Activated naive CD4-positive, alpha-beta T cell treated with anti-CD3 and anti-CD28 coated beads, Interleukin-2, amount 10 ng/mL, durations not matched to agents 7 days and 5 days (primary cell): ENCODE data around the gene SAAL1.
A peak's percentile ranks its signal among the peaks of the same experiment; 100 is the strongest.

Experiments
- CTCF ChIA-PET: fragments of 350-600 bp; sonication (Branson Sonifier 250); formaldehyde crosslinking; loops from one replicate; lab custom pipeline; 2021; ENCODE audit warnings: antibody characterized with exemption; lab: Charles Lee
- DNase-seq: peaks from one replicate; pipeline ENCODE4 v3.0.0-alpha.2; 2020
- H3K27ac Mint-ChIP-seq: one replicate; pipeline ENCODE4 v1.8.0; 2021; ENCODE audit warnings: mild to moderate bottlenecking, moderate library complexity, mixed read lengths
- H3K27me3 Mint-ChIP-seq: one replicate; pipeline ENCODE4 v1.8.0; 2021; ENCODE audit warnings: mild to moderate bottlenecking, mixed read lengths
- H3K36me3 Mint-ChIP-seq: one replicate; pipeline ENCODE4 v1.8.0; 2021; ENCODE audit warnings: mixed read lengths
- H3K4me1 Mint-ChIP-seq: one replicate; pipeline ENCODE4 v1.8.0; 2021; ENCODE audit warnings: mixed read lengths
- H3K4me3 Mint-ChIP-seq: one replicate; pipeline ENCODE4 v1.8.0; 2021; ENCODE audit warnings: mild to moderate bottlenecking, moderate library complexity, mixed read lengths
- H3K9me3 Mint-ChIP-seq: one replicate; pipeline ENCODE4 v1.8.0; 2021; ENCODE audit warnings: mixed read lengths

The SAAL1 gene

GRCh38 chr11:18106688-18107087, 806 bp upstream of the SAAL1 start:
- peaks cover 16% of the 10 kb centered on the region for H3K36me3 Mint-ChIP-seq
- CTCF ChIA-PET, result interaction anchor here (0.6 to 3.7 kb wide), 16 partner anchors 9 to 375 kb away, joined by 3 to 27 read pairs (median 4); no protein-coding TSS in a partner anchor

GRCh38 chr11:18105086-18105801, 638 bp downstream of the SAAL1 start:
- H3K4me1 Mint-ChIP-seq, result peaks cover 22% of the 10 kb centered on the region
- peak overlapping the region; percentile 91 for H3K4me3 Mint-ChIP-seq
- peaks cover 22% of the 10 kb centered on the region for H3K36me3 Mint-ChIP-seq
- no peaks in the 10 kb centered on the region for H3K9me3 Mint-ChIP-seq
- peak overlapping the region; percentile 81 for H3K27ac Mint-ChIP-seq
- CTCF ChIA-PET, result interaction anchor here (0.6 to 3.7 kb wide), 9 partner anchors 11 to 655 kb away, joined by 3 to 27 read pairs (median 5); no protein-coding TSS in a partner anchor
- H3K27me3 Mint-ChIP-seq, result peaks cover 7% of the 10 kb centered on the region
- DNase-seq, result no peak

More at GRCh38 chr11:18106688-18107087, 806 bp upstream of the SAAL1 start:
- peak overlapping the region; percentile 1 for H3K4me3 Mint-ChIP-seq
- no peak for DNase-seq
- H3K9me3 Mint-ChIP-seq, result no peaks in the 10 kb centered on the region
- H3K27me3 Mint-ChIP-seq, result peaks cover 15% of the 10 kb centered on the region
- peaks cover 17% of the 10 kb centered on the region for H3K4me1 Mint-ChIP-seq
- no peak overlapping the region for H3K27ac Mint-ChIP-seq

GRCh38 chr11:18100926-18101656, 4.8 kb downstream of the SAAL1 start:
- H3K4me1 Mint-ChIP-seq, result peaks cover 24% of the 10 kb centered on the region
- no peak overlapping the region for H3K27ac Mint-ChIP-seq
- H3K27me3 Mint-ChIP-seq, result peaks cover 3% of the 10 kb centered on the region
- no peaks in the 10 kb centered on the region for H3K9me3 Mint-ChIP-seq
- no peak overlapping the region for H3K4me3 Mint-ChIP-seq
- H3K36me3 Mint-ChIP-seq, result peaks cover 26% of the 10 kb centered on the region
- CTCF ChIA-PET, result no interaction called here
- DNase-seq, result no peak

GRCh38 chr11:18093959-18094358, 11.9 kb downstream of the SAAL1 start:
- no peaks in the 10 kb centered on the region for H3K9me3 Mint-ChIP-seq
- no peak overlapping the region for H3K4me3 Mint-ChIP-seq
- CTCF ChIA-PET, result interaction anchor here (0.7 to 1.6 kb wide), 4 partner anchors 10 to 22 kb away, joined by 3 to 6 read pairs (median 4); partner anchors contain the start of gene SAAL1
- no peak for DNase-seq
- H3K27ac Mint-ChIP-seq, result no peak overlapping the region
- H3K36me3 Mint-ChIP-seq, result peaks cover 41% of the 10 kb centered on the region
- H3K27me3 Mint-ChIP-seq, result no peaks in the 10 kb centered on the region
- peaks cover 4% of the 10 kb centered on the region for H3K4me1 Mint-ChIP-seq

- no peak for DNase-seq
Observed at GRCh38 chr11:18091731-18092130, 14.2 kb downstream of the SAAL1 start.

GRCh38 chr11:18088966-18089365, 16.9 kb downstream of the SAAL1 start:
- Mint-ChIP-seq H3K36me3 (peaks cover 45% of the 10 kb centered on the region), H3K27me3 (no peaks in the 10 kb centered on the region), H3K4me3 (no peak overlapping the region), H3K4me1 (no peaks in the 10 kb centered on the region), H3K27ac (no peak overlapping the region), H3K9me3 (no peaks in the 10 kb centered on the region)
- DNase-seq, result no peak
- CTCF ChIA-PET, result no interaction called here

More at GRCh38 chr11:18091731-18092130, 14.2 kb downstream of the SAAL1 start:
- H3K4me3 Mint-ChIP-seq, result no peak overlapping the region
- CTCF ChIA-PET, result interaction anchor here (1.6 kb wide), 1 partner anchor 15 kb away, joined by 6 read pairs; the partner anchor contains the start of gene SAAL1
- H3K27ac Mint-ChIP-seq, result no peak overlapping the region
- no peaks in the 10 kb centered on the region for H3K27me3 Mint-ChIP-seq
- no peaks in the 10 kb centered on the region for H3K4me1 Mint-ChIP-seq
- no peaks in the 10 kb centered on the region for H3K9me3 Mint-ChIP-seq
- H3K36me3 Mint-ChIP-seq, result peaks cover 49% of the 10 kb centered on the region

GRCh38 chr11:18088366-18088765, 17.5 kb downstream of the SAAL1 start:
- Mint-ChIP-seq H3K27ac (no peak overlapping the region), H3K27me3 (no peaks in the 10 kb centered on the region), H3K4me3 (no peak overlapping the region), H3K4me1 (no peaks in the 10 kb centered on the region), H3K9me3 (no peaks in the 10 kb centered on the region), H3K36me3 (peaks cover 43% of the 10 kb centered on the region)
- CTCF ChIA-PET, result interaction anchor here (0.8 kb wide), 1 partner anchor 10 kb away, joined by 3 read pairs; no protein-coding TSS in a partner anchor
- no peak for DNase-seq

GRCh38 chr11:18081551-18081950, 24.3 kb downstream of the SAAL1 start:
- H3K27ac Mint-ChIP-seq, result no peak overlapping the region
- CTCF ChIA-PET, result no interaction called here
- H3K9me3 Mint-ChIP-seq, result no peaks in the 10 kb centered on the region

GRCh38 chr11:18080451-18080850, 25.4 kb downstream of the SAAL1 start:
- Mint-ChIP-seq H3K9me3 (no peaks in the 10 kb centered on the region), H3K36me3 (peaks cover 35% of the 10 kb centered on the region), H3K27me3 (no peaks in the 10 kb centered on the region), H3K4me1 (no peaks in the 10 kb centered on the region), H3K27ac (no peak overlapping the region), H3K4me3 (no peak overlapping the region)
- CTCF ChIA-PET, result no interaction called here
- DNase-seq, result no peak

More at GRCh38 chr11:18081551-18081950, 24.3 kb downstream of the SAAL1 start:
- peaks cover 35% of the 10 kb centered on the region for H3K36me3 Mint-ChIP-seq
- no peaks in the 10 kb centered on the region for H3K4me1 Mint-ChIP-seq
- H3K4me3 Mint-ChIP-seq, result no peak overlapping the region
- DNase-seq, result no peak
- no peaks in the 10 kb centered on the region for H3K27me3 Mint-ChIP-seq

- Mint-ChIP-seq H3K36me3 (peaks cover 31% of the 10 kb centered on the region), H3K9me3 (no peaks in the 10 kb centered on the region), H3K4me1 (no peaks in the 10 kb centered on the region), H3K27me3 (no peaks in the 10 kb centered on the region), H3K27ac (no peak overlapping the region), H3K4me3 (no peak overlapping the region)
- CTCF ChIA-PET, result no interaction called here
- DNase-seq, result no peak
Observed at GRCh38 chr11:18078909-18079308, 27.0 kb downstream of the SAAL1 start.

GRCh38 chr11:18075444-18075843, 30.4 kb downstream of the SAAL1 start:
- Mint-ChIP-seq H3K27ac (no peak overlapping the region), H3K9me3 (no peaks in the 10 kb centered on the region), H3K4me3 (no peak overlapping the region), H3K36me3 (peaks cover 16% of the 10 kb centered on the region), H3K27me3 (no peaks in the 10 kb centered on the region), H3K4me1 (no peaks in the 10 kb centered on the region)
- no peak for DNase-seq
- CTCF ChIA-PET, result no interaction called here

- CTCF ChIA-PET, result no interaction called here
- peaks cover 4% of the 10 kb centered on the region for H3K36me3 Mint-ChIP-seq
- no peaks in the 10 kb centered on the region for H3K4me1 Mint-ChIP-seq
- no peak for DNase-seq
- H3K4me3 Mint-ChIP-seq, result no peak overlapping the region
- H3K9me3 Mint-ChIP-seq, result no peaks in the 10 kb centered on the region
- no peaks in the 10 kb centered on the region for H3K27me3 Mint-ChIP-seq
- no peak overlapping the region for H3K27ac Mint-ChIP-seq
Observed at GRCh38 chr11:18071098-18071705, 34.7 kb downstream of the SAAL1 start.

- no peak for DNase-seq
- CTCF ChIA-PET, result no interaction called here
- H3K27ac Mint-ChIP-seq, result no peak overlapping the region
- no peaks in the 10 kb centered on the region for H3K4me1 Mint-ChIP-seq
- H3K27me3 Mint-ChIP-seq, result no peaks in the 10 kb centered on the region
- no peaks in the 10 kb centered on the region for H3K36me3 Mint-ChIP-seq
- no peaks in the 10 kb centered on the region for H3K9me3 Mint-ChIP-seq
- H3K4me3 Mint-ChIP-seq, result no peak overlapping the region
Observed at GRCh38 chr11:18067372-18067771, 38.5 kb downstream of the SAAL1 start.

GRCh38 chr11:18066626-18067025, 39.3 kb downstream of the SAAL1 start:
- Mint-ChIP-seq H3K4me3 (no peak overlapping the region), H3K36me3 (no peaks in the 10 kb centered on the region), H3K4me1 (no peaks in the 10 kb centered on the region), H3K27me3 (no peaks in the 10 kb centered on the region), H3K9me3 (no peaks in the 10 kb centered on the region), H3K27ac (no peak overlapping the region)
- no peak for DNase-seq
- CTCF ChIA-PET, result no interaction called here
